Breast epithelium (tissue), 3 donors: ENCODE results near the gene PDIA6.

Experiments
- POLR2A ChIP-seq: fragments of 450-650 bp; IDR thresholded peaks from one replicate; pipeline ENCODE4 v1.6.1; 2016; ENCODE audit warnings: antibody characterized with exemption, mild to moderate bottlenecking, moderate library complexity
- TF ChIP-seq, protein P1 (sequence below), 3 donors: fragments of 450-650 bp; IDR thresholded peaks; one replicate each; pipeline ENCODE4 v1.5.1; 2016 to 2017; ENCODE audit warnings: antibody characterized with exemption in 3 of 3, mild to moderate bottlenecking in 3 of 3, moderate library complexity in 3 of 3

DNA sequence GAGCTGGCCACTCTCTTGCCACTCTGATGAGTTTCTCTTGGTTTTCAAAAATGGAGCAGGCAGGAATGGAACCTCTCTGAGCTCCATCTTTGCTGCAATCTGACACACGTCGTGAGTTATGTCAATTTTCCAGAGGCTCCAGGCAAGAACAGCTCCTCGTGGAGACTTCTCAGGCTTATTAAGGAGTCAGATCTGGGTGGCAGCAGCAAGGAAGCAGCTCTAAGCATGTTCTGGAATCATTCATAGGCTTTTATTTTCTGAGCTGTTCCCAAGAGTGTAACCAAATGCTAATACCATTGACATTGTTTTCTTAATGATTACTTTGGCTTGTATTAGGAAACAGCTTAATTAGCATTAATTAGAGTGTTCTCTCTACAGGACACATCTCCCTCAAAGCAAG is 26.1 kb upstream of the PDIA6 start:
- TF ChIP-seq POLR2A = no peak
- TF ChIP-seq, protein P1, sequence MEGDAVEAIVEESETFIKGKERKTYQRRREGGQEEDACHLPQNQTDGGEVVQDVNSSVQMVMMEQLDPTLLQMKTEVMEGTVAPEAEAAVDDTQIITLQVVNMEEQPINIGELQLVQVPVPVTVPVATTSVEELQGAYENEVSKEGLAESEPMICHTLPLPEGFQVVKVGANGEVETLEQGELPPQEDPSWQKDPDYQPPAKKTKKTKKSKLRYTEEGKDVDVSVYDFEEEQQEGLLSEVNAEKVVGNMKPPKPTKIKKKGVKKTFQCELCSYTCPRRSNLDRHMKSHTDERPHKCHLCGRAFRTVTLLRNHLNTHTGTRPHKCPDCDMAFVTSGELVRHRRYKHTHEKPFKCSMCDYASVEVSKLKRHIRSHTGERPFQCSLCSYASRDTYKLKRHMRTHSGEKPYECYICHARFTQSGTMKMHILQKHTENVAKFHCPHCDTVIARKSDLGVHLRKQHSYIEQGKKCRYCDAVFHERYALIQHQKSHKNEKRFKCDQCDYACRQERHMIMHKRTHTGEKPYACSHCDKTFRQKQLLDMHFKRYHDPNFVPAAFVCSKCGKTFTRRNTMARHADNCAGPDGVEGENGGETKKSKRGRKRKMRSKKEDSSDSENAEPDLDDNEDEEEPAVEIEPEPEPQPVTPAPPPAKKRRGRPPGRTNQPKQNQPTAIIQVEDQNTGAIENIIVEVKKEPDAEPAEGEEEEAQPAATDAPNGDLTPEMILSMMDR (IDR thresholded peaks at IDR 0.05) = no peak
